ENCODE data around the gene IFT74.
A peak's percentile ranks its signal among the peaks of the same experiment; 100 is the strongest.

The IFT74 gene

GRCh38 chr9:26955921-26956859, at the start of gene IFT74:
Gene IFT74, plus strand, starts transcription at chr9:26956412. Its CDS starts 5,556 bp downstream, at chr9:26961968.
- DNase-seq = peak; percentile 98

- DNase-seq = no peak
Observed at GRCh38 chr9:26913138-26913668, 43.0 kb upstream of the IFT74 start.

- no peak for DNase-seq
Observed at GRCh38 chr9:26919698-26920097, 36.5 kb upstream of the IFT74 start.

GRCh38 chr9:26925609-26926008, 30.6 kb upstream of the IFT74 start:
- no peak for DNase-seq

- DNase-seq = no peak
Observed at GRCh38 chr9:26928902-26929495, 27.2 kb upstream of the IFT74 start.

- DNase-seq = no peak
Observed at GRCh38 chr9:26935847-26936246, 20.4 kb upstream of the IFT74 start.

GRCh38 chr9:26937816-26938371, 18.3 kb upstream of the IFT74 start:
- DNase-seq = no peak

GRCh38 chr9:26939955-26940711, 16.1 kb upstream of the IFT74 start:
- no peak for DNase-seq

- DNase-seq = no peak
Observed at GRCh38 chr9:26940779-26941178, 15.4 kb upstream of the IFT74 start.

GRCh38 chr9:26945591-26945990, 10.6 kb upstream of the IFT74 start:
- no peak for DNase-seq

- peak; percentile 94 for DNase-seq
Observed at GRCh38 chr9:26946753-26947727, 9.2 kb upstream of the IFT74 start, which contains the start of gene PLAA. Gene PLAA, minus strand, starts transcription at chr9:26947242. Its CDS starts 197 bp downstream, at chr9:26947045.

GRCh38 chr9:26947736-26948135, 8.5 kb upstream of the IFT74 start:
- DNase-seq = no peak

GRCh38 chr9:26949637-26950069, 6.6 kb upstream of the IFT74 start:
- peak; percentile 59 for DNase-seq

GRCh38 chr9:26950521-26950920, 5.7 kb upstream of the IFT74 start:
- DNase-seq = no peak

GRCh38 chr9:26951794-26952193, 4.4 kb upstream of the IFT74 start:
- DNase-seq = no peak

GRCh38 chr9:26954050-26954508, 2.1 kb upstream of the IFT74 start:
- DNase-seq = no peak

- DNase-seq = no peak
Observed at GRCh38 chr9:26955222-26955903, 849 bp upstream of the IFT74 start.

GRCh38 chr9:26956860-26957233, 635 bp downstream of the IFT74 start:
- DNase-seq = no peak

GRCh38 chr9:26971721-26972120, 15.5 kb downstream of the IFT74 start:
- no peak for DNase-seq

- DNase-seq = no peak
Observed at GRCh38 chr9:26973989-26974388, 17.8 kb downstream of the IFT74 start.

GRCh38 chr9:26974927-26975326, 18.7 kb downstream of the IFT74 start:
- peak; percentile 73 for DNase-seq
